Superior temporal gyrus (tissue), 1 donor: ENCODE results near the gene BHLHE23.

Experiments
- DNase-seq: peaks from one replicate; pipeline ENCODE4 v3.0.0-alpha.2; 2016; ENCODE audit errors: extremely low spot score

The BHLHE23 gene

GRCh38 chr20:62991196-62991807 is 15.5 kb downstream of the BHLHE23 start:
- no peak for DNase-seq

DNA sequence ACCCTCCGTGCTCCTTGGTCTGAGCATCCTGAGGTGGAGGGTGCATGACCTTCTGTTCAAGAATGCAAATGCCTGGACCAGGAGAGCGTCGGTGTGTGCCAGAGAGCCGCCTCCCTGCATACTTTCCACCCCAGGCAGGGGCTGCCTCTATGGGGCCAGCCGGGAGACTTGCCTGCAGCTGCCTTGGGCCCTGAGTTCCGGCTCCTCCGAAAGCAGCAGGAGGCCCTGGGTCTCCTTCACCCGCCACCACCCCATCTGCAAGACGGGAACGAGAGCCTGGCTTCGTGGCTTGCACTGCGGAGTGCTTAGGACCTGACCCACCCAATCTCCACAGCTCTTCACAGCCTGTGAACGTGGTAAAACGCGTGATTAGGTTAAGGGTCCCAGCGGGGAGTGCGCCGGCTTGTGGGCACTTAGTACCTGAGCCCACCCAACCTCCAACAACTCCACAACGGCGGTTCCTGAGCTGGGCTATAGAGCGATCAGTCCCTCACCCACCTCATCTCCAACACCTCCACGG is 16.4 kb downstream of the BHLHE23 start:
- no peak for DNase-seq

GRCh38 chr20:62989201-62989601 is 17.6 kb downstream of the BHLHE23 start:
- no peak for DNase-seq

DNA sequence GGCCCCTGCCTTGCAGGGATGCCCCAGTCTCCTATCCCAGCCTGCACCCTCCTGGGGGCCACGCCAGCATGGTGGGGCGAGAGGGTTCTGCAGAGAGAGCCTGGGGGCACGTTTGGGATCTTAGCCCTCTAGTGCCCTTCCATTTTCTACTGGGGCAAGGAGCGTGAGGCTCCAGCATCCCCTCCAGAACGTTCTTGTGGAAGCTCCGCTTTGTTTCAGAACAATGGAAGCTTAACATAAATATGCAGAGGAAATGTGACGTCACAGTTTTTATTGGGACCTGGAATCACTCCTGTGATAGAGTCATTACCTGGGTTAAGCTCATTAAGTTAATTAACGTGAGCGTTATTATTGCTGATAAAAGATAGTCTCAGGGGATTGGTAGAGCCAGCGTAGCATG is 19.6 kb downstream of the BHLHE23 start:
- DNase-seq: no peak

GRCh38 chr20:62986257-62986800 is 20.4 kb downstream of the BHLHE23 start:
- no peak for DNase-seq

GRCh38 chr20:62985444-62985778 is 21.4 kb downstream of the BHLHE23 start:
- DNase-seq: no peak

- DNase-seq: no peak
Observed at GRCh38 chr20:62984666-62985443, 21.9 kb downstream of the BHLHE23 start.

- no peak for DNase-seq
Observed at GRCh38 chr20:62983210-62983609, 23.6 kb downstream of the BHLHE23 start.

DNA sequence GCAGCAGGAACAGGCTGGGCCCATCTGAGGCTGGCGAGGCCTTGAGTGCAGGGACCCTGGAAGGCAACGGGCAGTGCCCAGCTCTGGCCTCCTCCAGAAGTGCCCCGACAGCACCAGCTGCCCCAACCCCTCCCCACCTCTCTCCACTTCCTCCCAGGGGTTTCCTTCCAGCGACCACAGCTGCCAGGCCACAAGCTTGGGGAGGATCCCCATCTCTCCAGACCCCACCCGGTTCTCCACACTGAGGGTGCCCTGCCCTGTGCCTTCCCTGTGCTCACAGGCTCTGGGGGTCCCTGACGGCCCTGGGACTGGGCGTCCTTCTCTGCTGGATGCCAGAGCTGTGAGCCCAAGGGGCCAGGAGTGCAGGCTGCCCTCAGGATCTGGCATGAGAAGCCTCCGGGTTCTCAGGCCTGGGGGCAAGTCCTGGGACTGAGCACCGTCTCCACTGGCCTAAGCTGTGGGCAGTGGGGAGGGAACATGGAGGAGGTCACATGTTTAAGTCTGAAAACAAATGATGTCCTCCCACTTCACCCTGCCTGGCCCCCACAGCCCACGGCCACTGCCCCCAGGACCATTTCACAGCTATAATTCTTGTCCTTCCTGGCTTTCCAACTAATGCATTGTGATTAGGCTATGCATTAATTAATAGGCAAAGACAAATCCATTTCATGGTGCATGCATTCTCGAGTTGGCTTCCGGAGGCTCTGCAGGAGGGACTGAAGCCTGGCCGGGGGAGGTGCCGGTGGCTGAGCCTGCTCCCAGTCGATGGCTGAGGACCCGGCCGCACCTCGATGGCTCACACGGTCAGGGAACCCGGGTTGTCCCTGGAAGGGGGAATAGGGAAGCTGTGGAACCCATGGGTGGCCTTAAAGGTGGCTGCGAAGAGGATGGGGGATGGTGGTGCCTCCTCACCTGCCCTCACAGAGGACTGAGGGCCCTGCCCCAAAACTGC is 24.4 kb downstream of the BHLHE23 start:
- no peak for DNase-seq

- DNase-seq: no peak
Observed at GRCh38 chr20:62980970-62981369, 25.8 kb downstream of the BHLHE23 start.

DNA sequence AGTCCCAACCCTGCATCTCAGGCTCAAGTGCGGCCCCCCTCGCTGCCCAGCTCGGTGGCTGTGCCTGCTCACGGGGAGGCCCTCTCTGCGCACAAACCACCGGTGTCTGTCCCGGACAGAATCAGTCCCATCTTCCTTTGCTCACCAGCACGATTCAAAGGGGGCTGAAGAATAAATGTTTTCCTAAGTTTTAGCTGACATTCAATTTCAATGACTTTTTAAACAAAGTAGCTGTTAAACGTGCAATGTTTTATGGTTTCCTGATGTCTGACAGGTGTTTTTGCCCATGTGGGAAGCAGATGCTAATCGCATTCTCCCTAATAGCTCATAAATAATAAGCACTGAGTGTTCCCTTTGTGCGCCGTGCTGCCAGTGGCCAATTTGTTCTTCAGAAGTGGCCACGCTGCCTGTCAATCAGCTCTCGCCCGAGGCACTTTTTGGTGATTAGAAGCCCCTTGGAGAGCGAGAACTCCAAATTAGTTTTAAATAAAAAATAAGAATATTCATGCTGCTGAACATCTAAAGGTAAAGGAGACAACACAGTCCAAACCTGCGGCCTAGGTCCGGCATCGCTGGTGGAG is 26.3 kb downstream of the BHLHE23 start:
- DNase-seq: no peak

GRCh38 chr20:62979876-62980373 is 26.8 kb downstream of the BHLHE23 start:
- DNase-seq: no peak

GRCh38 chr20:62979310-62979709 is 27.5 kb downstream of the BHLHE23 start:
- no peak for DNase-seq

DNA sequence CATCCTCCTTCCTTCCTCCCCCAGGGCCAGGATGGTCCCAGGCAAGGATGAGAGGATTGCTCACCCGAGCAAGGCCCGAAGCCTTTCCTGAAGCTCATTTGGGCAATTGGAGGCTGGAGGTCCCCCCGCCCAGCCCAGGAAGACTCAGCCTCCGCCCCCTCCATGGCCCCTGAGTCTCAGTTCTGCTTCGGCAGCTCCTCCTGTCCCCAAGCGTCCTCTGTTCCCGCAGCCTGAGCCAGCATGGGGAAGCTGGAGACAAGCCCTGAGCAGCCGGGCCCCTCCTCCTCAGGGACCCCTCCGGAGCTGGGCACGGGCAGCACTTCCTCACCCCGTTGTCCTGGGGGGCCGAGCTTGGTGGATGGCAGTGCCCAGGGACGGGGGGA is 28.2 kb downstream of the BHLHE23 start:
- DNase-seq: no peak

DNA sequence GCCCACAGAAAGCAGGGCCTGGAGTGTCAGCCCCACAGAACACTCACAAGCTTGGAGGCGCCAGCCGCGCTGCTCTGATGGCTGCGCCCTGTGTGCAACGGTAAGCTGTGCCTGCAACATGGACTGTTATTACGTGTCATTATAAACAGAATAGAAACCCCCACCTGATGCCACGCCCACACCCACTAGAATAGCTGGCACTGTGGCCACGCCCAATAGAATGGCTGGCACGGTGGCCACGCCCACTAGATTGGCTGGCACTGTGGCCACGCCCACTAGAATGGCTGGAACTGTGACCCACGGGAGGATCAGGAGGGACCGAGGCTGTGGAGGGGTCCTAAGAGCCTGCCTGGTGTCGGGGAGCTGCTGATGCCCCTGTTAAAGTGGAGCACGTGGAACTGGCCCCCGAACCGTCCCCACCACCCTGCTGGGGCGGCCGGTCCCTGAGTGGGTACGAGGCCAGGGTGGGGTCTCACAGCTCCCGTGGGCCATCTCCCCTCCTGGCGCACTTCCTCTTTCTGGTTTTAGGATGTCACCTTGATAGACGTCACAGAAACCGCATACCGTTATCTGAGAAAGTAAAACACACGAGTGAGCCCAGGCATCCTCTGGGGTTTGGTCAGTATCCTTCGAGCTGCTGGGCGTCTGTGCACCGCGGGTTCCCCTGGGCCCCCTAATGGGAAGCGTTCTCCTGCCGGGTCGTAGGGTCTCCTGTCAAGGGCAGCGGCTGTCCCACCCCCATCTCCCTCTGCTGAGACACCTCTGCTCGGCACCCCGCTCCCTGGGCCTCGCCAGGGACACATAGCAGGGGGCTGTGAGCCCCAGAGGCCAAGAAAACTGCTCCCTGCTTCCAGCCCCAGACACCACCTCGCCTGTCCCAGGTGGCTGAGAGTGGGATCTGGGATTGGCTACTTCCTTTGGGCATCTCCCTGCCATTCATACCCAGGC is 28.9 kb downstream of the BHLHE23 start:
- DNase-seq: no peak

GRCh38 chr20:62976886-62977285 is 29.9 kb downstream of the BHLHE23 start:
- no peak for DNase-seq

- DNase-seq: no peak
Observed at GRCh38 chr20:62975812-62976508, 30.8 kb downstream of the BHLHE23 start.

DNA sequence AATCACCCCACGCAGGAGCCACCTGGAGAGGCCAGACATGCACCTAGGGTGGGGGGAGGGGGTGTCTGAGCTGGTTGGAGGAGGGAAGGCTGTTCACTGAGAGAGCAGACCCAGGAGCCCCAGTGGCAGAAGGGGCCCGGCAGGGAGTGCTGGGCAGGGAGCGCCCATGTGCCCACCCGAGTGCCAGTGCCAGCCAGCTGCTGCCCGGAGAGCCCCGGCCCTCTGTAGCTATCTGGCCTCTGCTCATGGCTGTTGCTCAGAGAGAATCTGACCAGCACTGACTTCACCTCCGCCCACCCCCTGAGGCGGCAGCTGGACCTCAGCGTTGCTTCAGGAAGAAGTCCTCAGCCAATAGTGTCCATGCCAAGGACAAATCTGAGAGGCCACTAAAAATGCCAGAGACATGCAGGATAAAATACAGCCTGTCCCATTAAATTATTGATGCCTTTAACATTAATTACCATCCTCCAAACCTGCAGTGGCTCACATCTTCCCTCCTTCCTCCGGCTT is 31.5 kb downstream of the BHLHE23 start:
- no peak for DNase-seq
